GM23248 (cell line): ENCODE results near the gene EFNA2.

Source experiments
- EZH2 ChIP-seq: fragments of 200-600 bp; sonication (generic); IDR thresholded peaks from 2 replicates; pipeline ENCODE4 v1.6.1; 2018; ENCODE audit warnings: antibody characterized with exemption, mild to moderate bottlenecking; ENCODE audit not compliant: insufficient read depth, poor library complexity, severe bottlenecking
- EZH2phosphoT487 ChIP-seq: fragments of 200-600 bp; sonication (generic); IDR thresholded peaks from 2 replicates; pipeline ENCODE4 v1.6.1; 2018; ENCODE audit warnings: antibody characterized with exemption, moderate library complexity, mild to moderate bottlenecking, low read depth; ENCODE audit not compliant: insufficient read depth

DNA sequence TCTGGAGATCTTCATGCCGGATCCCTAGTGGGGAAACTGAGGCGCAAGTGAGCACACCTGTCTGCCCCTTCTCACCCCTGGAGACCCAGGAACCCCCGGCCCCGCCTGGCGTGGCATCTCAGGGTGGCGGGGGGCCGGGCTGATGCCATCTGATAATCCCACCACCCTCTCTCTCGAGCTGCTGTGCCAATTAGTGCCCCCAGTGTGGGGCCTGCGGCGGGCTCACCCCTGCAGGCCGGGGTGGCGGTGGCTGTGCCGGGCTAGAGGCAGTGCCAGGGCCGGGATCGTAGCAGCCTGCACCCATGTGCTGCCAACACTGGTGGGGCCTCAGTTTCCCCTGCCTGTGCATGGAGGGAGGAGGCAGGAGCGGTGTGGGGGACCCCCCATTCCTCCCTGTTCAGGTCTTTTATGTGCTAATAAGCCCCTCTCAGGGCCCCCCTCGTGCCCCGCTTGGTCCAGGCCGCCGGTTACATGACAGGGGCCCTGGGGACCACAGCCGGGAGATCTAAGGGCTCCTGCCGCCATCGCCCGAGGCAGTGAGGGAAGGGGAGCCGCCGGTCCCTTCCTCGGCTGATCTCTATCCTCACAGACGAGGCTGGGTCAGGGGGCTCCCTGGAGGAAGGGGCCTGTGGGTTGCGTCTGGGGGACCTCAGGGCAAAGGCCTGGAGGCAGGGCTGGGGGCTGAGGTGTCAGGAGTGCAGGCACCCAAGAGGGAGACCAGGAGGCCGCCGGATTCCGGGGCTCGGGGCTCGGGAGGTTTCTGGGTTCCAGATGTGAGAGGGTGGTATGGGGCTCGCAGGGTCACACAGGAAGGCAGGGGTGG is 8.3 kb downstream of the EFNA2 start:
- TF ChIP-seq EZH2: no peak
- no peak for TF ChIP-seq EZH2phosphoT487
